Smooth muscle cell of the coronary artery (primary cell): ENCODE data around the gene ARMCX4. TPM values are rescaled to one million over a fixed set of nuclear protein-coding genes. Genes with fewer than 3 reads are reported as not detected.

ENCODE experiments used
- total RNA-seq: library from RNA; depleted of rRNA; stranded (reverse); fragments of >200 nt; gene quantifications from 2 replicates; pipeline ENCODE4 v1.2.3, GENCODE V29; 2014; ENCODE audit warnings: low replicate concordance

ARMCX4 gene
- total RNA-seq, result 3.5 and 3.9 TPM in 2 replicates

DNA sequence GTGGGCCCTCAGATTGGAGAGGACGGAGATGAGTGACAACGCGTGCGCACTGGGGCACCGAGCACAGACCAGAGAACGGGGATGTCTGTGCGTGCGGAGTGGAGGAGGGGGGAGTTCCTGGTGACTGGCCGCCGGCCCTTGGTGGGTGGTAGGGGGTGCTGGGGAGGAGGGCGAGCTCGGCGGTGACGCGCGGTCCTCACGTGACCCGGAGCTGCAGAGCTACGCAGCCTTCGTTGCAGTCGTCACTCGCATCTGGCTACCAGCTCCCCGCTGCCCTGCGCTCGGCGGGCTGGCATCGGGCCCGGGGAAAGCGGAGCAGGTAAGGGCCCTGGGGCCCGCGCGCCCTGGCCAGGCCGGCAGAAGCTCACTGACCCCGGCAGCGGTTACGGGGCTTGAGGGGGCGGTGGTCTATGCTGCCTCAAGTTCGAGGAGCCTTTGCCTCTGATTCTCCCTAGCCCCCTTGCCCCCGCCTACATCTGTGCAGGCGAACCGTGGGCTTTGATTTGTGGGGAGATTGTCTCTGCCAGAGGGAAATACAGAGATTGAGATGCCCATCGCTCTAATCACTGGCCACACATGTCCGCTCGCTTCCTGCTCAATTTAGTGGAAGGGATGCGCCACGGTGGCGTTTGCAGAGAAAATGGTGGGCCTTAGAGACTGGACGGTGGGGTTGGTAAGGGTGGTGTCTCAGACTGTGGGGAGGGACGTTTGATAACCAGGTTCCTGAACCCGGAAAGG is at the start of gene ARMCX4:
Gene ARMCX4, plus strand, starts transcription at position 245 of the 738 bp plus-strand sequence. CDS start 3,134 bp downstream, outside the sequence.

Other genes with a start within 250 kb of the ARMCX4 start
- gene TAF7L, start 194.1 kb upstream of the ARMCX4 start, total RNA-seq, result 0.15 and 0.23 TPM in 2 replicates
- gene TIMM8A, start 136.7 kb upstream of the ARMCX4 start, total RNA-seq, result 1.5 and 3.3 TPM in 2 replicates
- gene BTK, start 99.3 kb upstream of the ARMCX4 start, total RNA-seq, result 0.53 TPM in 1 of 2 replicates, not detected in the other
- gene RPL36A, start 94.4 kb upstream of the ARMCX4 start, total RNA-seq, result 347 and 706 TPM in 2 replicates
- 22.2 and 24.6 TPM in 2 replicates for gene GLA, start 77.5 kb upstream of the ARMCX4 start, total RNA-seq
- 88.2 and 96.9 TPM in 2 replicates for gene HNRNPH2, start 77.2 kb upstream of the ARMCX4 start, total RNA-seq
- 42.5 and 57.7 TPM in 2 replicates for gene ARMCX1, start 65.1 kb downstream of the ARMCX4 start, total RNA-seq
- 38.6 and 42.5 TPM in 2 replicates for gene ARMCX6, start 132.5 kb downstream of the ARMCX4 start, total RNA-seq
- gene ARMCX3, start 137.7 kb downstream of the ARMCX4 start, total RNA-seq, result 71.4 and 98.1 TPM in 2 replicates
- gene ARMCX2, start 174.4 kb downstream of the ARMCX4 start, total RNA-seq, result 59.8 and 72.9 TPM in 2 replicates